GM12891 (cell line): Measurements from ENCODE around the gene C2CD3.

Experiments
- PAX5 ChIP-seq: IDR thresholded peaks from 2 replicates; pipeline ENCODE4 v1.6.1; 2011; ENCODE audit warnings: low read length, moderate library complexity, mild to moderate bottlenecking; ENCODE audit not compliant: insufficient read depth, severe bottlenecking
- POLR2A ChIP-seq: IDR thresholded peaks from 2 replicates; pipeline ENCODE4 v1.6.1; 2011; ENCODE audit warnings: low read depth, low read length, control low read depth
- POLR2AphosphoS5 ChIP-seq: IDR thresholded peaks from 2 replicates; pipeline ENCODE4 v1.6.1; 2011; ENCODE audit warnings: low read depth, low read length, control low read depth
- POU2F2 ChIP-seq: IDR thresholded peaks from 2 replicates; pipeline ENCODE4 v1.6.1; 2011; ENCODE audit warnings: low read depth, mild to moderate bottlenecking, control low read depth, low read length, moderate library complexity
- SPI1 ChIP-seq: IDR thresholded peaks from 2 replicates; pipeline ENCODE4 v1.6.1; 2011; ENCODE audit warnings: low read depth, low read length, control low read depth
- TAF1 ChIP-seq: IDR thresholded peaks from 2 replicates; pipeline ENCODE4 v1.6.1; 2011; ENCODE audit warnings: low read depth, low read length, control low read depth

DNA sequence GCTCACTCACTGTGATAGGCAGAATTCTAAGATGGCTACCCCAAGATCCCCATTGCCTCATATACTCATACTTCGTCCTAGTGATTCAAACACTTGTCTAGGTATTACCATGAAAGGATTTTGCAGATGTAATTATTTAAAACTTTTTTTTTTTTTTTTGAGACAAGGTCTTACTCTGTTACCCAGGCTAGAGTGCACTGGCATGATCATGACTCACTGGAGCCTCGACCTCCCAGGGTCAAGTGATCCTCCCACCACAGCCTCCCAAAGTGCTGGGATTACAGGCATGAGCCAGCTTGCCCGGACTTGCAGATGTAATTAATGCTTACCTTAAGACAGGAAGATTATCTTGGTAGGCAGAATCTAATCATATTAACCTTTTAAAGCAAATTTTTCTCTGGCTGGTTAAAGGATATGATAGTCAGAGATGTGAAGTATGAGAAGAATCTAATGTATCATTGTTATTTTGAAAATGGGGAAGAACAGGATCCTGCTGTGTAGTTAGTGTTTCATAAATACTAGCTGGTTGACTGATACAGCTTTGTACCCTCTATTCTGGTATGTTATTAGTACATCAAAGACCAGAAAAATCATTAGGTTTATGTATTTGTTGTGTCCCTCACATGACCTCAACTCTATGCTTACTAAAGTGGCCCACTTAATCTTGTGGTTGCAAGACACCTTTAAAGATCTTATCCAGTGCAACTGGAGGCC is 35.5 kb downstream of the C2CD3 start:
- TF ChIP-seq SPI1, result no peak
- no peak for TF ChIP-seq POLR2AphosphoS5
- TF ChIP-seq POLR2A, result no peak
- no peak for TF ChIP-seq TAF1
- TF ChIP-seq POU2F2, result no peak
- TF ChIP-seq PAX5, result no peak
